Stimulated activated CD8-positive, alpha-beta memory T cell treated with anti-CD3 and anti-CD28 coated beads, Interleukin-7, amount 100 ng/mL, for 24 hours (primary cell): Measurements from ENCODE around the gene MOB1A.
"Not testable (repeated sequence)": the region's sequence is repeated elsewhere in the genome, so short reads cannot be mapped to it uniquely, and the experiment has no call there.

ENCODE experiments used
- DNase-seq: peaks from one replicate; pipeline ENCODE4 v3.0.0-alpha.2; 2020; ENCODE audit warnings: low read depth

The MOB1A gene

GRCh38 chr2:74148457-74149246, 30.0 kb downstream of the MOB1A start:
- DNase-seq = no peak

GRCh38 chr2:74147727-74148456, 30.8 kb downstream of the MOB1A start, which contains the start of gene BOLA3:
TSS of gene BOLA3 (minus strand) at chr2:74147912. CDS start at chr2:74147874, 38 bp downstream.
- peak; percentile 64 for DNase-seq

GRCh38 chr2:74146929-74147726, 31.6 kb downstream of the MOB1A start:
- DNase-seq = no peak

- DNase-seq = no peak
Measured at GRCh38 chr2:74142340-74142739, 36.3 kb downstream of the MOB1A start.

GRCh38 chr2:74138600-74139323, 39.9 kb downstream of the MOB1A start:
- DNase-seq = no peak

GRCh38 chr2:74137651-74138599, 40.8 kb downstream of the MOB1A start:
- DNase-seq = no peak

GRCh38 chr2:74131901-74132300, 46.8 kb downstream of the MOB1A start:
- no peak for DNase-seq

- DNase-seq = no peak
Measured at GRCh38 chr2:74130211-74130995, 48.3 kb downstream of the MOB1A start.

- DNase-seq = no peak
Measured at GRCh38 chr2:74128206-74128605, 50.5 kb downstream of the MOB1A start.

GRCh38 chr2:74123955-74124354, 54.7 kb downstream of the MOB1A start:
- not testable (repeated sequence) for DNase-seq

- not testable (repeated sequence) for DNase-seq
Measured at GRCh38 chr2:74121846-74122245, 56.8 kb downstream of the MOB1A start.

GRCh38 chr2:74119912-74120825, 58.5 kb downstream of the MOB1A start:
- peak; percentile 64 for DNase-seq

GRCh38 chr2:74119339-74119738, 59.3 kb downstream of the MOB1A start:
- no peak for DNase-seq

GRCh38 chr2:74111380-74111779, 67.3 kb downstream of the MOB1A start:
- no peak for DNase-seq

- no peak for DNase-seq
Measured at GRCh38 chr2:74110537-74110936, 68.1 kb downstream of the MOB1A start.

GRCh38 chr2:74109551-74109950, 69.1 kb downstream of the MOB1A start:
- no peak for DNase-seq

GRCh38 chr2:74107071-74107470, 71.6 kb downstream of the MOB1A start:
- DNase-seq = no peak

GRCh38 chr2:74105413-74105812, 73.3 kb downstream of the MOB1A start:
- DNase-seq = no peak

GRCh38 chr2:74104839-74105238, 73.8 kb downstream of the MOB1A start:
- DNase-seq = no peak
